Activated CD4-positive, alpha-beta T cell treated with anti-CD3 and anti-CD28 coated beads for 36 hours (primary cell): ENCODE results near the gene EBLN1. TPM values are rescaled to one million over a fixed set of nuclear protein-coding genes. Genes with fewer than 3 reads are reported as not detected.
"Not testable (repeated sequence)": the region's sequence is repeated elsewhere in the genome, so short reads cannot be mapped to it uniquely, and the experiment has no call there.

Experiments
- ATAC-seq: fragments of 200-7000 bp; cut with Tn5 transposase; one replicate; pipeline ENCODE4 v1.10.0; 2021; ENCODE audit warnings: mild to moderate bottlenecking, moderate library complexity
- CTCF ChIA-PET: fragments of 350-600 bp; sonication (Branson Sonifier 250); formaldehyde crosslinking; loops from one replicate; lab custom pipeline; 2021; ENCODE audit warnings: antibody characterized with exemption; lab: Charles Lee
- POLR2A ChIA-PET: fragments of 350-600 bp; sonication (Branson Sonifier 250); formaldehyde crosslinking; loops from one replicate; lab custom pipeline; 2021; ENCODE audit warnings: antibody characterized with exemption, inconsistent platforms; lab: Charles Lee
- DNase-seq: peaks from one replicate; pipeline ENCODE4 v3.0.0-alpha.2; 2020
- H3K27ac Mint-ChIP-seq: one replicate; pipeline ENCODE4 v1.8.0; 2021; ENCODE audit warnings: mixed read lengths
- H3K27me3 Mint-ChIP-seq: one replicate; pipeline ENCODE4 v1.8.0; 2021; ENCODE audit warnings: mixed read lengths
- H3K36me3 Mint-ChIP-seq: one replicate; pipeline ENCODE4 v1.8.0; 2021; ENCODE audit warnings: low read depth, mixed read lengths
- H3K4me1 Mint-ChIP-seq: one replicate; pipeline ENCODE4 v1.8.0; 2021; ENCODE audit warnings: mixed read lengths
- H3K4me3 Mint-ChIP-seq: one replicate; pipeline ENCODE4 v1.8.0; 2021; ENCODE audit warnings: mild to moderate bottlenecking, moderate library complexity, mixed read lengths
- H3K9me3 Mint-ChIP-seq: one replicate; pipeline ENCODE4 v1.8.0; 2021; ENCODE audit warnings: low read depth, mixed read lengths
- intact Hi-C, 2 experiments: fragments of 100-400 bp; cut with DNase I in 1 of 2; cut with micrococcal nuclease in 1 of 2; formaldehyde crosslinking; loops; one replicate each; pipeline versions ENCODE4 v1.14.2 to v1.15.1; 2022 to 2024; cut with DNase I, micrococcal nuclease
- total RNA-seq, 2 experiments: library from RNA; stranded (reverse); gene quantifications; one replicate each; pipeline ENCODE4 v1.2.3, GENCODE V29; 2021

Gene EBLN1
- total RNA-seq, 2 experiments from 2014 or later, result not detected

GRCh38 chr10:22228167-22228938 is 10.5 kb upstream of the EBLN1 start:
- peaks cover 20% of the 10 kb centered on the region for H3K4me1 Mint-ChIP-seq
- peak overlapping the region; percentile 83 for H3K27ac Mint-ChIP-seq
- no peaks in the 10 kb centered on the region for H3K36me3 Mint-ChIP-seq
- H3K4me3 Mint-ChIP-seq, result peak overlapping the region; percentile 89
- no peaks in the 10 kb centered on the region for H3K27me3 Mint-ChIP-seq
- intact Hi-C loops, result loop anchor here (2.0 to 10.0 kb wide), 6 partner anchors 86 to 1216 kb away; partner anchors contain the start of genes DNAJC1 (in 1 of the 2), MLLT10 (in 1 of the 2) and MSRB2 (in 1 of the 2)
- CTCF ChIA-PET, result interaction anchor here (0.6 to 1.8 kb wide), 5 partner anchors 26 to 687 kb away, joined by 3 to 5 read pairs (median 3); no protein-coding TSS in a partner anchor
- no peak for ATAC-seq
- DNase-seq, result no peak
- POLR2A ChIA-PET, result interaction anchor here (0.8 to 1.8 kb wide), 4 partner anchors 25 to 125 kb away, joined by 3 to 6 read pairs (median 4); partner anchors contain the start of gene COMMD3
- H3K9me3 Mint-ChIP-seq, result no peaks in the 10 kb centered on the region

GRCh38 chr10:22226599-22226998 is 8.8 kb upstream of the EBLN1 start:
- POLR2A ChIA-PET, result no interaction called here
- Mint-ChIP-seq H3K27me3 (no peaks in the 10 kb centered on the region), H3K4me1 (peaks cover 38% of the 10 kb centered on the region), H3K4me3 (no peak overlapping the region), H3K27ac (no peak overlapping the region), H3K9me3 (no peaks in the 10 kb centered on the region), H3K36me3 (no peaks in the 10 kb centered on the region)
- DNase-seq, result no peak
- ATAC-seq, result no peak
- CTCF ChIA-PET, result interaction anchor here (0.8 to 0.9 kb wide), 2 partner anchors 18 to 87 kb away, joined by 3 to 4 read pairs; no protein-coding TSS in a partner anchor
- intact Hi-C loops, result loop anchor here (2.0 to 10.0 kb wide), 4 partner anchors 692 to 1218 kb away; partner anchors contain the start of genes MLLT10 (in 1 of the 2) and MSRB2 (in 1 of the 2)

GRCh38 chr10:22222236-22223190 is 4.7 kb upstream of the EBLN1 start:
- Mint-ChIP-seq H3K4me3 (no peak overlapping the region), H3K27me3 (peaks cover 3% of the 10 kb centered on the region), H3K27ac (peak overlapping the region; percentile 67), H3K4me1 (peaks cover 26% of the 10 kb centered on the region), H3K9me3 (no peaks in the 10 kb centered on the region), H3K36me3 (no peaks in the 10 kb centered on the region)
- ATAC-seq (peak; percentile 91), DNase-seq (peak; percentile 50)
- intact Hi-C loops, result loop anchor here (1.0 to 10.0 kb wide), 3 partner anchors 86 to 1222 kb away; partner anchors contain the start of gene MLLT10 (in 1 of the 2)
- POLR2A ChIA-PET, result no interaction called here
- CTCF ChIA-PET, result no interaction called here

- peak; percentile 49 for ATAC-seq
- DNase-seq, result no peak
- Mint-ChIP-seq H3K4me3 (no peak overlapping the region), H3K9me3 (no peaks in the 10 kb centered on the region), H3K27ac (no peak overlapping the region), H3K27me3 (peaks cover 3% of the 10 kb centered on the region), H3K36me3 (no peaks in the 10 kb centered on the region), H3K4me1 (peaks cover 26% of the 10 kb centered on the region)
- ChIA-PET POLR2A (no interaction called here), CTCF (no interaction called here)
- intact Hi-C loops, result loop anchor here in 1 of 2 experiments (10.0 kb wide), 1 partner anchor 845 kb away; no protein-coding TSS in a partner anchor
Observed at GRCh38 chr10:22219308-22219707, 1.5 kb upstream of the EBLN1 start.

GRCh38 chr10:22218448-22218847 is 633 bp upstream of the EBLN1 start:
- peaks cover 26% of the 10 kb centered on the region for H3K4me1 Mint-ChIP-seq
- H3K9me3 Mint-ChIP-seq, result no peaks in the 10 kb centered on the region
- ATAC-seq (no peak), DNase-seq (peak; percentile 13)
- intact Hi-C loops, result loop anchor here in 1 of 2 experiments (10.0 kb wide), 1 partner anchor 846 kb away; no protein-coding TSS in a partner anchor
- H3K27me3 Mint-ChIP-seq, result peaks cover 3% of the 10 kb centered on the region
- no peak overlapping the region for H3K4me3 Mint-ChIP-seq
- POLR2A ChIA-PET, result no interaction called here
- CTCF ChIA-PET, result no interaction called here
- no peaks in the 10 kb centered on the region for H3K36me3 Mint-ChIP-seq
- H3K27ac Mint-ChIP-seq, result no peak overlapping the region

GRCh38 chr10:22217084-22217483 is 731 bp downstream of the EBLN1 start:
- H3K36me3 Mint-ChIP-seq, POLR2A ChIA-PET, H3K9me3 Mint-ChIP-seq, H3K27me3 Mint-ChIP-seq, CTCF ChIA-PET, DNase-seq, ATAC-seq, H3K27ac Mint-ChIP-seq, H3K4me3 Mint-ChIP-seq: not testable (repeated sequence)
- intact Hi-C loops, result loop anchor here in 1 of 2 experiments (10.0 kb wide), 1 partner anchor 848 kb away; no protein-coding TSS in a partner anchor
- peaks cover 13% of the 10 kb centered on the region for H3K4me1 Mint-ChIP-seq

GRCh38 chr10:22210267-22210666 is 7.5 kb downstream of the EBLN1 start:
- ChIA-PET POLR2A (no interaction called here), CTCF (interaction anchor here (1.3 kb wide), 1 partner anchor 107 kb away, joined by 3 read pairs; no protein-coding TSS in a partner anchor)
- Mint-ChIP-seq H3K27ac (no peak overlapping the region), H3K36me3 (no peaks in the 10 kb centered on the region), H3K9me3 (no peaks in the 10 kb centered on the region), H3K27me3 (peaks cover 6% of the 10 kb centered on the region), H3K4me1 (no peaks in the 10 kb centered on the region), H3K4me3 (no peak overlapping the region)
- intact Hi-C loops, result loop anchor here in 1 of 2 experiments (10.0 kb wide), 1 partner anchor 855 kb away; no protein-coding TSS in a partner anchor
- ATAC-seq (no peak), DNase-seq (no peak)

GRCh38 chr10:22193945-22194344 is 23.9 kb downstream of the EBLN1 start:
- no peak overlapping the region for H3K27ac Mint-ChIP-seq
- no peaks in the 10 kb centered on the region for H3K9me3 Mint-ChIP-seq
- H3K4me3 Mint-ChIP-seq, result no peak overlapping the region
- no peak for ATAC-seq
- DNase-seq, result no peak
- H3K4me1 Mint-ChIP-seq, result no peaks in the 10 kb centered on the region
- peaks cover 3% of the 10 kb centered on the region for H3K27me3 Mint-ChIP-seq
- ChIA-PET CTCF (interaction anchor here (0.7 kb wide), 1 partner anchor 398 kb away, joined by 3 read pairs; no protein-coding TSS in a partner anchor), POLR2A (interaction anchor here (1.0 kb wide), 1 partner anchor 37 kb away, joined by 4 read pairs; no protein-coding TSS in a partner anchor)
- intact Hi-C loops, result no loop called here
- H3K36me3 Mint-ChIP-seq, result no peaks in the 10 kb centered on the region

- peaks cover 22% of the 10 kb centered on the region for H3K27me3 Mint-ChIP-seq
- ChIA-PET CTCF (no interaction called here), POLR2A (no interaction called here)
- H3K9me3 Mint-ChIP-seq, result no peaks in the 10 kb centered on the region
- H3K27ac Mint-ChIP-seq, result no peak overlapping the region
- H3K36me3 Mint-ChIP-seq, result no peaks in the 10 kb centered on the region
- intact Hi-C loops, result no loop called here
- no peaks in the 10 kb centered on the region for H3K4me1 Mint-ChIP-seq
- no peak overlapping the region for H3K4me3 Mint-ChIP-seq
- no peak for ATAC-seq
- DNase-seq, result no peak
Observed at GRCh38 chr10:22185586-22185985, 32.2 kb downstream of the EBLN1 start.

GRCh38 chr10:22183771-22184461 is 33.9 kb downstream of the EBLN1 start:
- Mint-ChIP-seq H3K36me3 (no peaks in the 10 kb centered on the region), H3K27ac (no peak overlapping the region), H3K27me3 (peaks cover 28% of the 10 kb centered on the region), H3K4me3 (no peak overlapping the region), H3K4me1 (no peaks in the 10 kb centered on the region), H3K9me3 (peaks cover 3% of the 10 kb centered on the region)
- ChIA-PET CTCF (no interaction called here), POLR2A (interaction anchor here (0.7 kb wide), 1 partner anchor 47 kb away, joined by 6 read pairs; no protein-coding TSS in a partner anchor)
- DNase-seq (no peak), ATAC-seq (no peak)
- intact Hi-C loops, result no loop called here
